GM19025 (cell line): ENCODE data around the gene HUNK.

Source experiments
- ATAC-seq: cut with Tn5 transposase; IDR thresholded peaks from one replicate; pipeline ENCODE4 v1.9.1; 2021; ENCODE audit warnings: mild to moderate bottlenecking, low read depth, moderate library complexity; ENCODE audit not compliant: unreplicated experiment

Gene HUNK

DNA sequence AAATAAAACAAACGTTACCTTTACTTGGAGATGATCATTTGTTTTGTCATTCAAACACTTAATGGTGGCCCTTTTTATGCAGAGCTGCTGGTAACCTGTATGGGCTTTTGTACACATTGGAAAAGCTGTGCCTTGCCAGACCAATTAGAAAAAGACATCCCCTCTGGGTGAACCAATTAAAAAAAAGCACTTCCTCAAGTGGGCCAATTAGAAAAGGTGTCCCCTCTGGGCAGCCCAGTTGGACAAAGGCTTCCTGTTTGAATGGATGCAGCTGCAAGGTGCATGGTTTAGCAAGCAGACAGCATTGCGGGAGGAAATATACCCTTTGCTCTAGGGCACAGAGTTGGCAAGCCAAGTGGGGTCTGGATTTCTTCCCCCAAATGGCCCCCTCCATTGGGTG, 21.6 kb downstream of the HUNK start:
- ATAC-seq, result no peak

DNA sequence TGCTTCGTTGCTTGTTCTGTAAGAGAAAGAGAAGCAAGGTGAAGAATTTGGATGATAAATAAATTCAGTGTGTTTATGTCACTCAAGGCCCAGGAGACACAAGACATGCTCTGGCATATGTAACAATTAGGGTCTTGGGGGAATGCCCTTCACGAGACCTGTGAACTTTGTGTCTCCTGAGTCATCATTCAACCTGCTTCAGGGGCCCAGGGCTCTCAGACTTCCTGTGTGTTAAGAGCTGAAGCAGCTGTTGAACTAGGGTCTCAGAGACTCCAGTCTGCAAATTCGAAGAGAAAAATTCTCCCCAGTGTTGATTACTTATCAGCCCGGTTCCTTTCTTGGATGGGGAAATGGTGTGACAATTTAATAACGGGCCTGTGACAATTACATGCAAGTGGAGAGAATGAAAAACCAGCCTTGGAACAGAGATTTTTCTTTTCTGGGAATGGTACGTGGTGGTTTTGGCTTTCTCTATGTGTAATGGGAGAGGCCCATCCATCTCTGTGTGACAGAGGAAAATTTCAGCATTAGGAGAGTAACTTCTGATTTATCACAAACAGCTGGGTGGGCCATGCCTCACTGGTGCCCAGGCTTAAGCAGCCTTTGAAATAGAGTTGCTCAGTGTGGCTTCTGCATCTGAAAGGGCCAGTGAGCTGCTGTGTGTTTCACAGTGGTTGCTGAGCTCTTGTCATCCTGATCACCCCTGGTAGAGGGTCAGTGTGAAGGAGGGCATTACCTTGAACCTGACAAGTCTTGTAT, 22.4 kb downstream of the HUNK start:
- ATAC-seq, result no peak

DNA sequence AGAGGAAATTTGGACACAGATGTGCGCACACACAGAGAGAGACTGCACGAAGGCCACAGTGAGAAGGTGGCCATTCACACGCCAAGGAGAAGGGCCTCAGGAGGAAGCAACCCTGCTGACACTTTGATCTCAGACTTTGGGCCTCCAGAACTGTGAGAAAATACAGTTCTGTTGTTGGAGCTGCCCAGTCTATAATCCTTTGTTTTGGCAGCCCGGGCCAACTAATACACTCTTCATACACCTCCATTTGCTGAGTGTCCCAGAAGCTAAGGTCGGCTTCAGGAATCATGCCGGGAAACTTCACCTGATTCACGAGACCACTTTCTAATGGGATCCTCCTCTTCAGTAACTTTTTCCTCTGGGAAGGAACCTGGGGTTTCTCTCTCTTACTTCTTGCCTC, 23.2 kb downstream of the HUNK start:
- no peak for ATAC-seq

DNA sequence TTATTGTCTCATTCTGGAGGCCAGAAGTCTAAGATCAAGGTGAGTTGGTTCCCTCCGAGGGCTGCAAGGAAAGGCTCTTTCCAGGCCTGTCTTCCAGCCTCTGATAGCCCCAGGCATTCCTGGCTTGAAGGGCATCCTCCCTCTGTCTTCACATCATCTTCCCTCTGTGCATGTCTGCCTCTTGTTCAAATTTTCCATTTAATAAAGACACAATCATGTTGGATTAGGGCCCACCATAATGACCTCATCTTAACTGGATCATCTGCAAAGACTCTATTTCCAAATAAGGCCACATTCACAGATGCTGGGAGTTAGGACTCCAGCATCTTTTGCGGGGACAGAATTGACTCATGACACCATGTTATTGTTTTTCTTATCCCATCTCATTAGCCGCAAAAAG, 24.5 kb downstream of the HUNK start:
- ATAC-seq, result no peak

DNA sequence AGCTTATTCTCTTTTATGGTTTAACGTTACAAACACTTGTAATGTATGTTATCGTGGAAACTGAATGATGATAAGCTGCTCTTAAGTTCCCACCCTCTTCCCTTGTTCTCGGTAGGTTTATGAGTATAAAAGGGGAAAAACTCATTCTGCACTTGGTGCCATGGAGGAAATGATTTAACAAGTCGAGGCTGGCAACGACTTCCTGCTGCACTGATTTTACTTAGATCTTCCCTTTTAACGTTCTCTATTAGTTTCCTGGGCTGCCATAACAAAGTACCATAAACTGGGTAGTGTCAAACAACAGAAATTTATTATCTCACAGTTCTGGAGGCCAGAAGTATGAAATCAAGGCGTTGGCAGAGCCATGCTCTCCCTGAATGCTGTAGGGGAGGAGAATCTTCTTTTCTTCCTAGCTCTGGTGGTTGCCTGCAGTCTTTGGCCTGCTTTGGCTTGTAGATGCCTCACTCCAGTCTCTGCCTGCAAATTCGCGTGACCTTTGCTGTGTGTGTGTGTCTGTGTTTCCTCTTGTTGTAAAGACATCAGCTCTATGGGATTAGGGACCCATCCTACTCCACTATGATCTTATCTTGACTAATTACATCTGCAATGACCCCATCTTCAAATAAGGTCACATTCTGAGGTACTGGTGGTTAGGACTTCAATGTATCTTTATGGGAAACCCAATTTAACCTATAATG, 26.3 kb downstream of the HUNK start:
- ATAC-seq, result no peak

DNA sequence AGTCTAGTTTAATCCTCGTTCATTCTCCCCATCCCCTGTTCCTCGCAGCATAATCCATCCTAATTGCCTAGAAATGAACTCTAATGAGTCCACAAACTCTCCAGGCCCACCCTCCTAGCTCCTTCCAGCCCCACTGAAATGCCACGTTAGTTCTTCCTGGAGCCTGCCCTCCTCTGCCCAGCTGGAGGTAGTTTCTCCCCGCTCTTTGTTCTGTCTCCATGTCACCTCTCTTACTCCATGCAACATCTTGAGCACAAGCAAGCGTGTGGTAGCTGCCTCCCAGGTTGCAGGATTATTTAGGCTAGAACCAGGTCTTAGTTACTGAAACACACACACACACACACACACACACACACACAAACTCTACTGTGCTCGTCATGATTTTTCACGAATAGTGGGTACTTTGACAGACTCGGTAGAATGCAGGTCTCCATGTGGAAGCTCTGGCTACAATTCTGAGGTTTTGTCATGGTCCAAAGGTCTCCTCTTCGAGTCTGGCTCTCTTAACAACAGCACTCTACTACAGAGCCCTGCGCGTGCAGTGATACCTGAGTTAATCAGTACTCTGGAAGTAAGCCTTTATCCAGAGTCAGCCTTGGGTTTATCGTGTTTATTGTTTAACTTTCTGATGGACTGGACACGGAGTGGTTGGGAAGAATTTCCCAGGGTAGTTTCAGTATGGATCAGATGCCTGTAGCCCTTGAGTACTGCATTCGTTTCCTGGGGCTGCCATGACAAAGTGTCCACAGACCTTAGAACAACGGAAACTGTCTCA, 27.5 kb downstream of the HUNK start:
- ATAC-seq, result no peak

DNA sequence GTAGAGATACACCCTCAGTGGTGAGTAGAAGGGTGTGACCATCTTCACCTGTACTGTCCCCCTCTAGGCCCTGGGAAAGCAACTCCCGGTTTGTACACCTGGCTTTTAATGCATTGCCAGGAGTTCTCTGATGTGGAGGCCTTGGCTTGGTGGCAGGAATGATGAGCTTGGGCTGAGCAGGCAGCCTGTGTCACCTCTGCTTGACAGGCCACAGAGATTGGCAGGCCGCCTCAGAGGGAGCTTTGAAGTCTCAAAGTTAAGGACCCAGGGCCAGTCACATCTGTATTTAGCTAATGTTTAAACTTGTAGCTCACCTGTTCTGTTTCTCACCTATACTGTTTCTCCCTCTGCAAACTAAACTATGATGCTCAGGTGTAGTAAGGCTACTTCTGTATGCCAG, 28.5 kb downstream of the HUNK start:
- no peak for ATAC-seq

DNA sequence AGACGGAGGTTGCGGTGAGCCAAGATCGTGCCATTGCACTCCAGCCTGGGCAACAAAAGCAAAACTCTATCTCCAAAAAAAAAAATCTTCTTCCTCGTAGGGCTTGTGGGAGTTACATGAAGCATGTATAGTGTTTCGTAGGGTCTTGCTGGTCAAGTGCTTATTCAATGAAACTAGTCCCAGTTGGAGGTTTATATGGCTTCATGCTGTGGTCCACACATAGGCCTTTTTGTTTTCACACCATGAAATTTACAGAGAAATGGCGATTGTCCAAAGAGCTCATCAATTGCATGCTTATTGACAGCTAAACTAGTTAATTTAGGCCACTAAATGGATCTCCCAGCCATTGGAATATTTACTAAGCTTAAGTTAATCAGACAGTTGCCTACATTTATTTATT, 29.6 kb downstream of the HUNK start:
- no peak for ATAC-seq

DNA sequence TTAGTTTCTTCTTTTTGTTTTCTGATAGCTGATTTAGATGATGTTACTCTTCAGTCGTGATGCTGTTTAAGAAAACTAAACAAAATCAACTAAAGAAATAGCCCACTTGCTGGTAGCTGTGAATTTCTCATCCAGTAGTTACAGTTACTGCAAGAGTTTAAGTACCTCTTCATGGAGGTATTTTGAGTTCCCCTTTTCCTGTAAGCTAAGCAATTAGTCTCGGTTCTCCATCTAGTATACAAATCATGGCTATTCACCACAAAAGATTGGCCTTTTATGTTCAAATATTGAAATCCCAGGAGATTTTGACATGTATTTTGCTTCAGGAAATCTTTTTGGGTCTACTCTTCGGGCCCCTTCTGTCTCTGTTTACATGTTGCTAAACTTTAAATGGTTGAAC, 31.1 kb downstream of the HUNK start:
- no peak for ATAC-seq

DNA sequence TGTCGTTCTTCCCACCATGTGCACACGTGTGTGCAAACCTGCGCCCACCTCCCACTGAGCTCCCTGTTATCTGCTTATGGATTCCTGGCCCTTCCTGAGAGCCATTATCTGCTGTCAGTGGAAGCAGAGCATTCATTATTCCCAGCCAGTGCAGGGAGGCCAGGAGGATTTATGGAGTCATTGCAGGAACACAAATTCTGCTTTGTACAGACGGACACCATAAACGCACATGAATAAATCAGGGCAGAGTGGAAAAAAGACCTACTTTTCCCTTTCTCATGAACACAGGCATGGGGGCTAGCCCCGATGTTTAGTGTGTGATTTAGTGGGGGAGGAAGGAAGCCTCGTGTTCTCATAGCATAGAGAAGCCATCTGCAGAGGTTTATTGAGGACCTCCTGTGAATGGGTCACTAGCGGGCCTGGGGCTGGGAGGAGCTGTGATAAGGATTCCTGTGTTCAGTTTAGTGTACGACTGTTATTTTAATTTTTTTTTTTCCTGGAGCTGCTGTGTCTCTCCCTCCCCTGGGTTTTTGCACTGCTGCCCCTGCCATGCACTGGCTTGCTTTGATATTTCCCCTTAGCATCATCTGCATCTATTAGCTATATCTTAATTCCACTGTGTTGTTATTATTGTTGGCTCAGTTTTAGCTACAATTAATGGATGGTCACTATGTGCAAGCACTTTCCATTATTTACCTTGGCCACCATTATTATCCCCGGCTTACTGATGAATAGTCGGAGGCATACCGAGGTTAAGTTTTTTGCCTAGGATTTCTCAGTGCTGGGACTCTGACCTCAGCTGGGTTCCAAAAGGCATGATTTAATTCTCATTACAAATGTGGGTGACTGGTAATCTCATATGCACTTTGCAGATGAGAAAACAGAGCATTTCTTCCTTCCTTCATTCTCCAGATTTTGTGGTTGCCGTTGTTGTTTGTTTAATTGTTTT, 33.0 kb downstream of the HUNK start:
- no peak for ATAC-seq

DNA sequence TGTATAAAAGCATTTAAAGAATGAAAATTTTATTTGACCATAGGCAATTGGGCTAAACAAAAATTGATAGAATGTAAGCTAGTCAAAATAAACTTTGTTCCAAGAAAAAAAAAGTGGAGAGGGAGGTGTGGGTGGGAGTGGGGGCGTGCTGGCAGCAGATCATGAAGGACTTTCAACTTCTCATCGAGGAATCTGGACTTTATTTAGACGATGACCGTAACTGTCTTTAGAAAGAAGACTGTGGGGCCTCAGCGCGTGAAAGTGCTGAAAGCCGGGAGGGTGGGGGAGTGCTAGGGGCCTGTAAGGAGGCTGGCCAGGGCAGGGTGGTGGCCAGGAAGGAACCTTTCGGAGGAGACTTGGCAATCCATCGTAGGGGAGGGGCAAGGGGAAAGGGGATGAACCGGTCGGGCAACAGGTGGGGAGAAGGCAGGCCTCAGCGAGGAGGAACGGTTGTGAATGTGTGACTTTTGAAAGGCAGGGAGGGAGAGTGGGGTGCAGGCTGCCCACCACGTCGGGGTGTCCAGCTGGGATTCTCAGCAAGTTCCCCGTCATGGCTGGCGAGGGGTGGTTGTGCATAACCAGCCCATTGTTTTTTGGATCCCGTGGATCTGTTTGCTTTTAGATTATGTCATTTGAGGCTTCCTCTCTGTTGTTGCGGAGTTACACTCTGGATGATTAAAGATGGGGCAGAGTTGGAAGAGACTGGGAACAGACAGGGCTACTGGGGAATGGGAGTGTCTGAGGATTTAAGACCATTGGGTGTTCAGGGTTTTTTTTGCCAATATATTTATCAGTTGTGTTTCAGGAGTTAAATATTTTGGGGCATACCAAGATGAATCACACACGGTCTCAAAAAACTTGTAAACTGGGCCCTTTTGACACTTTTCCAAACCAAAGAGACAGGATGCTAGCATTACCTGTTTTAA, 35.5 kb downstream of the HUNK start:
- ATAC-seq, result no peak

DNA sequence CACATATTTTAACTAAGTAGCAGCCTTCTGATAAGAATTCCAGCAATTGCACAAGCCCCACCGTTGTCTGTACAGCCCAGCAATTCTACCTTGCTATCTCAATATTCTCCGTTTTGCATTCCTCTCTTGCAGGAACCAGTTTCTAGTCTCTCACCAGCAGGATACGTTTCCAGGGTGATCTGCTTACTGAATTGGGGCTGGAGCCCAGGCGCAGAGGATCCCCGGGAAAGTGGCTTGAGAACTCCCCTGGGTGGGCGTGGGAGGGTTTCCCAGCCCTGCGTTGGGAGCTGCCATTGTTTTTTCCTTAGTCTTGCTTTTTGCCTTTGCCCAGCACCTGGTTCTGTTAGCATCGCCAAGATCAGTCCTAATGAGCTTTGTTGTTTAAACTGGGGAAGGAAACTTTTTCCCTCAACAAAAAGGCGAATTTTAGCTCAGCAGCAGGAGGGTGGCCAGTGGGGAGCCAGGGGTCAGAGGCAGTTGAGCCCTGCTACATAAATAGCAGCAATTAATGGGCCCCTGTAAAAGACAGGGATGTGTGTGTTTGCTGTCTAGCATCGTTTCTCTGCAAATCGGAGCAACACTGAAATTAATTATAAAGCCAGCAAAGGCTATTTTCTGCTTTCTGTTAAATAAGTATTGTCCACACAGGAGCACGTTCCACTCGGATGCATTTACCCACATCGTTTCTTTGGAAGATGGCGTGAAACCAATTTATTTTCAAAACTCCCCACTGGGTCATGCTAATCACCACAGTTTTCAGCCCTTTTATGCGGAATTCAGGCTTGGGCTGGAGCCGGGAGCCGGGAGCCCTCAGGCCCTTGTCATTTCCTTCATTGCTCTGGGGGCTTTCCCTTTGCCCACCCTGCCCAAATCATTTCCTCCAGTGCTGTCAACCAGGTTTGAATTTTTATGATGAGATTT, 36.6 kb downstream of the HUNK start:
- no peak for ATAC-seq

DNA sequence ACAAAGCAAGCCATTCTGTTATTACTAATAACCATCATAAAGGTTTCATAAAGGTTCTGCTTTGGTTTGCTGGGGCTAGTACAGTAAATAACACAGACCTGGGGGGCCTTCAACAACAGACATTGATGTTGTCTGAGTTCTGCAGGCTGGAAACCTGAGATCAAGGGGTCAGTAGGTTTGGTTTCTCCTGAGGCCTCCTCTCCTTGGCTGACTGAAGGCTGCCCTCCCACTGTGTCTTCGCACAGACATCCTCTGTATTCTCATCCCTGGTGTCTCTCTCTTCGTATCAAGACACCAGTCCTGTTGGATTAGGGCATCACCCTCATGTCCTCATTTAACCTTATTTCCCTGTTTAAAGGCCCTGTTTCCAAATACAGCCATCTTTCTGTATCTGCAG, 37.3 kb downstream of the HUNK start:
- ATAC-seq, result no peak

DNA sequence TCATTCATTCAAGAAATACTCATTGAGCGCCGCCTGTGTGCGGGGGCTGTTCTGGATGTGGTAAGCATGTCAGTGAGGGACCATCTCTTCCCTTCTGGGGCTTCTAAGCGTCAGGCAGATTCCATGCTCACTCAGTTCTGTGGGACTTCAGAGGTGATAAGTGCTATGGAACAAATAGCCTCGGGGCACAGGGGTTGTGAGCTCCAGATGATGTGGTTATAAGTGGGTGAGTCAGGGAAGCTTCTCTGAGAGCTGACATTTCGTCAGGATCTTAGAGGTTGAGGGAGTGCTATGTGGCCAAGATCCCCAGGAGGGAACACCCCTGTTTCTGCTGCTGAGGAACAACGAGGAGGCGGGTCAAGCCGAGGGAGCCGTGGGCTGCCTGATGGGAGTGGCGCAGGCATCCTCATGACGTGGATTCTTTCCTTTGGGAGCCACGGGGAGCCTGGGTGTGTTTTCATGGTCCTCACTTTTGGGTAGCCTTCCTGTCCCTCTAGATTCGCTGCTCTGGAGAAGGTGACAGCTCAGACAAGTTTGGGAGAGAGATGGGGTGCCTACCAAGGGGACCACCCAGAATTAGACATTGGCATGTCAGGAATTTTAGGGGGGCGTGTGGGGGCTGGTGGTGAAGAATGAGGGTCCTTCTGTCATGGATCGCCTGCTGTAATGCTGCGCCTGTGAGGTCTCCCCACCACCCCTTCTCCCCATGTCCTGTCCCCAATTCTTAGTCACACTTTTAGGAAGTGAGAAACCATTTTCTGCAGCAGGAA, 38.5 kb downstream of the HUNK start:
- no peak for ATAC-seq

DNA sequence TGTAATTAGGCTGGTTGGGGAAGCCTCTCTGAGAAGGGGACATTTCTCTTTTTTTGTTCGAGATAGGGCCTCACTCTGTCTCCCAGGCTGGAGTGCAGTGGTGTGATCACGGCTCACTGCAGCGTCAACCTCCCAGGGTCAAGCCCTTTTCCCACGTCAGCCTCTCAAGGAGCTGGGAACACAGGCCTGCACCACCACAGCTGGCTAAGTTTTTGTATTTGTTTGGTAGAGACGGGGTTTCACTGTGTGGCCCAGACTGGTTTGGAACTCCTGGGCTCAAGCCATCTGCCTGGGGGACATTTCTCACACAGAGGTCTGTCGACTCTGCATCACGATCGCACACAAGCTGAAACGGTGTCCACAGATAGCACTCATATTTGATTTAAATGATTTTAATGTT, 39.7 kb downstream of the HUNK start:
- no peak for ATAC-seq

DNA sequence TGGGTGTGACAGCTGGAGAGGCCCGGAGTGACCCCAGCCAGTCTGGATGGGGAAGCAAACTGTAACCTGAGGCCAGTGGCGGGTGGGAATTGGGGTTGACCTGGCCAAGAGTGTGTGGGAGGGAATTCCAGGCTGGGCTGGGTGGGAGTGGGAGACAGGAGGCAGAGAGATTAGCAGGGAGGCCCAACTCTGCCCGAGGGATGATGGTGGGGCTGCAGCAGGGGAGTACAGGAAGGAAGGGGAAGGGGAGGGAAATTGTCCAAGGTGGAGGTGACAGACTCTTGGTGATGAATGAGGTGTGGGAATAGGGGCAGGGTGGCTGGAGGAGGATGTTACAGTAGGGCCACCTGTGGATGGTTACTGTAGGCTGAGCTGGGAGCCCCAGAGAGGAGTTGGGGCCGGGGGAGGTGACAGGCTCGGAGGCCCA, 40.4 kb downstream of the HUNK start:
- no peak for ATAC-seq

DNA sequence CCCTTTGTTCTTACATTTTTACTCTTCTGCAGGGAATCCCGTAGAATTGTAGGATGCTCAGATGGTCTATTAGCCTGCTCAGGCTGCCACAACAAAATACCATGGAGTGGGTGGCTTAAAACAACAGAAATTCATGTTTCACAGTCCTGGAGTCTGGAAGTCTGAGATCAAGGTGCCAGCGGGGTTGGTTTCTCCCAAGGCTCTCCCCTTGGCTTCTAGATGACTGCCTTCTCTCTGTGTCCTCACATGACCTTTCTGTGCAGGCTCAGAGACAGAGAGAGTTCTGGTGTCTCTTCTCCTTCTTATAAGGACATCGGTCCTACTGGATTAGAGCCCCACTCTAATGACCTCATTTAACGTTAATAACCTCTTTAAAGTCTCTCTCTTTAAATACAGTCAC, 41.7 kb downstream of the HUNK start:
- ATAC-seq, result no peak

DNA sequence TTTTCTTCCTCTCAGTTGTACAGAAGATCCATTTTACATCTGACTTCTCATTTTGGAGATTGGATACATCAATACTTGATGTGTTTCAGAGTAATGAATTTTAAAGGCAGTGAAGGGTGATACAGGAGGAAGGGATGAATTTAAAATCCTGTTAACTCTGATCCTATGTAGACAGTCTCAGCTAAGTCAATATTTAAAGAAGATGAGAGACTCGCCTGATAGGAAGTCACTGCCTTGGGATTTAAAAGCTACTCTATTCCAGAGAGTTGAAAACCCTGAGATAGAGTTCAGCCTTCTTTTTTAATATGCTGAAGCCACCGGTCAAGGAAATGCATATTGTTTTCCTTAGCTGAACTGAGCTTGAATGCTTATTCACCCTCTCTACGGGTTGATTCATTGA, 42.7 kb downstream of the HUNK start:
- ATAC-seq, result no peak
